Stimulated activated CD4-positive, alpha-beta T cell treated with anti-CD3 and anti-CD28 coated beads, TNF-alpha, amount 100 ng/mL, for 1 hour (primary cell): Measurements from ENCODE around the gene KCTD10.

Source experiments
- DNase-seq, 3 donors: peaks; one replicate each; pipeline ENCODE4 v3.0.0-alpha.2; 2020; ENCODE audit warnings: low read depth in 3 of 3, low spot score in 1 of 3

Gene KCTD10

GRCh38 chr12:109495012-109495411 lies 17.9 kb upstream of the KCTD10 start:
- no peak for DNase-seq

- DNase-seq, result no peak
Measured at GRCh38 chr12:109494348-109494881, 17.3 kb upstream of the KCTD10 start.

GRCh38 chr12:109493938-109494337 lies 16.8 kb upstream of the KCTD10 start:
- no peak for DNase-seq

- no peak for DNase-seq
Measured at GRCh38 chr12:109493090-109493489, 16.0 kb upstream of the KCTD10 start.

GRCh38 chr12:109492371-109492770 lies 15.3 kb upstream of the KCTD10 start:
- no peak for DNase-seq

GRCh38 chr12:109491671-109492070 lies 14.6 kb upstream of the KCTD10 start:
- no peak for DNase-seq

GRCh38 chr12:109489955-109490565 lies 13.0 kb upstream of the KCTD10 start:
- no peak for DNase-seq

- DNase-seq, result no peak
Measured at GRCh38 chr12:109489016-109489954, 12.2 kb upstream of the KCTD10 start.

GRCh38 chr12:109488051-109488665 lies 11.1 kb upstream of the KCTD10 start:
- DNase-seq, result no peak

- DNase-seq, result no peak
Measured at GRCh38 chr12:109487181-109488050, 10.3 kb upstream of the KCTD10 start.

- no peak for DNase-seq
Measured at GRCh38 chr12:109485201-109485600, 8.1 kb upstream of the KCTD10 start.

GRCh38 chr12:109483346-109483745 lies 6.2 kb upstream of the KCTD10 start:
- no peak for DNase-seq

GRCh38 chr12:109482894-109483293 lies 5.8 kb upstream of the KCTD10 start:
- no peak for DNase-seq

GRCh38 chr12:109482491-109482890 lies 5.4 kb upstream of the KCTD10 start:
- DNase-seq, result no peak

GRCh38 chr12:109481863-109482262 lies 4.8 kb upstream of the KCTD10 start:
- no peak for DNase-seq

- no peak for DNase-seq
Measured at GRCh38 chr12:109480356-109480755, 3.3 kb upstream of the KCTD10 start.

GRCh38 chr12:109479761-109480160 lies 2.7 kb upstream of the KCTD10 start:
- no peak for DNase-seq

GRCh38 chr12:109477963-109478315 lies 839 bp upstream of the KCTD10 start:
- DNase-seq, result no peak

GRCh38 chr12:109476807-109477184 lies 304 bp downstream of the KCTD10 start:
- no peak for DNase-seq

- no peak for DNase-seq
Measured at GRCh38 chr12:109475993-109476806, 900 bp downstream of the KCTD10 start.
